Activated CD8-positive, alpha-beta memory T cell treated with anti-CD3 and anti-CD28 coated beads for 36 hours (primary cell): ENCODE results near the gene FRMPD2. TPM values are rescaled to one million over a fixed set of nuclear protein-coding genes. Genes with fewer than 3 reads are reported as not detected.
"Not testable (repeated sequence)": the region's sequence is repeated elsewhere in the genome, so short reads cannot be mapped to it uniquely, and the experiment has no call there.

Experiments
- CTCF ChIA-PET: fragments of 350-600 bp; sonication (Branson Sonifier 250); formaldehyde crosslinking; loops from one replicate; lab custom pipeline; 2021; ENCODE audit warnings: antibody characterized with exemption; lab: Charles Lee
- POLR2A ChIA-PET: fragments of 350-600 bp; sonication (Branson Sonifier 250); formaldehyde crosslinking; loops from one replicate; lab custom pipeline; 2021; ENCODE audit warnings: antibody characterized with exemption; lab: Charles Lee
- total RNA-seq, 2 experiments: library from RNA; stranded (reverse); gene quantifications; one replicate each; pipeline ENCODE4 v1.2.3, GENCODE V29; 2021

FRMPD2 gene
- total RNA-seq, 2 experiments from 2014 or later: not detected

- CTCF ChIA-PET, POLR2A ChIA-PET: not testable (repeated sequence)
These were observed 88.2 kb downstream of the FRMPD2 start for GRCh38 chr10:48186264-48186804.

- ChIA-PET POLR2A (interaction anchor here (0.7 kb wide), 1 partner anchor 722 kb away, joined by 4 read pairs; no protein-coding TSS in a partner anchor), CTCF (no interaction called here)
These were observed 90.3 kb downstream of the FRMPD2 start for GRCh38 chr10:48184224-48184623.

GRCh38 chr10:48172715-48173114, 101.8 kb downstream of the FRMPD2 start:
- POLR2A ChIA-PET, CTCF ChIA-PET: not testable (repeated sequence)

- CTCF ChIA-PET, POLR2A ChIA-PET: not testable (repeated sequence)
These were observed 113.8 kb downstream of the FRMPD2 start for GRCh38 chr10:48160670-48161069.

- POLR2A ChIA-PET, CTCF ChIA-PET: not testable (repeated sequence)
These were observed 114.3 kb downstream of the FRMPD2 start for GRCh38 chr10:48160163-48160562.

GRCh38 chr10:48154211-48155140, 120.0 kb downstream of the FRMPD2 start:
- CTCF ChIA-PET: not testable (repeated sequence)

GRCh38 chr10:48147643-48148042, 126.9 kb downstream of the FRMPD2 start:
- CTCF ChIA-PET, POLR2A ChIA-PET: not testable (repeated sequence)

More at GRCh38 chr10:48154211-48155140, 120.0 kb downstream of the FRMPD2 start:
- POLR2A ChIA-PET: not testable (repeated sequence)

GRCh38 chr10:48143721-48144642, 130.5 kb downstream of the FRMPD2 start:
- POLR2A ChIA-PET, CTCF ChIA-PET: not testable (repeated sequence)

- POLR2A ChIA-PET: not testable (repeated sequence)
These were observed 133.5 kb downstream of the FRMPD2 start for GRCh38 chr10:48140949-48141348.

GRCh38 chr10:48139953-48140850, 134.3 kb downstream of the FRMPD2 start:
- POLR2A ChIA-PET, CTCF ChIA-PET: not testable (repeated sequence)

More at GRCh38 chr10:48140949-48141348, 133.5 kb downstream of the FRMPD2 start:
- CTCF ChIA-PET: not testable (repeated sequence)

- CTCF ChIA-PET, POLR2A ChIA-PET: not testable (repeated sequence)
These were observed 145.5 kb downstream of the FRMPD2 start for GRCh38 chr10:48128954-48129353.

GRCh38 chr10:48126251-48126650, 148.2 kb downstream of the FRMPD2 start:
- CTCF ChIA-PET, POLR2A ChIA-PET: not testable (repeated sequence)

GRCh38 chr10:48125631-48126030, 148.9 kb downstream of the FRMPD2 start:
- CTCF ChIA-PET, POLR2A ChIA-PET: not testable (repeated sequence)

GRCh38 chr10:48122618-48123017, 151.9 kb downstream of the FRMPD2 start:
- POLR2A ChIA-PET, CTCF ChIA-PET: not testable (repeated sequence)

GRCh38 chr10:48110277-48110676, 164.2 kb downstream of the FRMPD2 start:
- CTCF ChIA-PET, POLR2A ChIA-PET: not testable (repeated sequence)
